ENCODE results near the gene CACNA1C.

Gene CACNA1C

DNA sequence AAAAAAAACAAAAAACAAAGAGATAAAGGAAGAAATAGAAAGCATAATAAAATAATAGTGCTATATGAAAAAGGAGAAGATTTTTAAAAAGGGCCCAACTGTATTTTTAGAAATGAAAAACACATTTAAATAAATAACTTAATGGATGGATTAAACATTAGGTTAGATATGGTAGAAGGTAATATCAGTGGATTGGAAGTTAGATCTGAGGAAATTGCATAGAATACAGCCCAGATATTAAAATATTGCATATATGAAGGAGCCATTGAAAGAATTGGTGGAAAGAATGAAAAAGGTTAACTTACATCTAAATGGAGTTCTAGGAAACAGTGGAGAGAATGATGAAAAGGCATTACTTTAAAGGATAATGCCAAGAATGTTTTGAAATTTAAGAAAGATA, 27.8 kb downstream of the CACNA1C start:
- 0 out of 2 replicates have a peak, but pooled peaks cover under 1% of the 10 kb centered on the region for H4K20me1 ChIP-seq (ENCODE audit: insufficient read depth, low read length)
- ATAC-seq (ENCODE audit: insufficient read depth, low read depth) = no peak
- H3K36me3 ChIP-seq (ENCODE audit: insufficient read depth, low read length) = no peaks in the 10 kb centered on the region
- H3K4me2 ChIP-seq (ENCODE audit: insufficient read depth, low read length) = no peak overlapping the region
- H3K27ac ChIP-seq (ENCODE audit: low read length) = no peak overlapping the region
- no peak overlapping the region for H3K9ac ChIP-seq (ENCODE audit: low read depth, low read length)
- no peak overlapping the region for H3K4me3 ChIP-seq (ENCODE audit: low read depth in 1 of 2, low read length in 2 of 2)
- H3K4me1 ChIP-seq (ENCODE audit: insufficient read depth, low read length) = no peaks in the 10 kb centered on the region
- H3K79me2 ChIP-seq (ENCODE audit: insufficient read depth, low read length) = no peaks in the 10 kb centered on the region
- no peaks in the 10 kb centered on the region for H3K9me3 ChIP-seq (ENCODE audit: insufficient read depth, low read length, severe bottlenecking)
- H3K27me3 ChIP-seq (ENCODE audit: insufficient read depth, low read length, poor library complexity) = peaks cover 12% of the 10 kb centered on the region
- no peak for DNase-seq
- no peak overlapping the region for H2AFZ ChIP-seq (ENCODE audit: low read depth, low read length)
- no peak for TF ChIP-seq EZH2 (IDR thresholded peaks at IDR 0.05; ENCODE audit: borderline replicate concordance, low read depth, low read length, severe bottlenecking)
- TF ChIP-seq, protein P1, sequence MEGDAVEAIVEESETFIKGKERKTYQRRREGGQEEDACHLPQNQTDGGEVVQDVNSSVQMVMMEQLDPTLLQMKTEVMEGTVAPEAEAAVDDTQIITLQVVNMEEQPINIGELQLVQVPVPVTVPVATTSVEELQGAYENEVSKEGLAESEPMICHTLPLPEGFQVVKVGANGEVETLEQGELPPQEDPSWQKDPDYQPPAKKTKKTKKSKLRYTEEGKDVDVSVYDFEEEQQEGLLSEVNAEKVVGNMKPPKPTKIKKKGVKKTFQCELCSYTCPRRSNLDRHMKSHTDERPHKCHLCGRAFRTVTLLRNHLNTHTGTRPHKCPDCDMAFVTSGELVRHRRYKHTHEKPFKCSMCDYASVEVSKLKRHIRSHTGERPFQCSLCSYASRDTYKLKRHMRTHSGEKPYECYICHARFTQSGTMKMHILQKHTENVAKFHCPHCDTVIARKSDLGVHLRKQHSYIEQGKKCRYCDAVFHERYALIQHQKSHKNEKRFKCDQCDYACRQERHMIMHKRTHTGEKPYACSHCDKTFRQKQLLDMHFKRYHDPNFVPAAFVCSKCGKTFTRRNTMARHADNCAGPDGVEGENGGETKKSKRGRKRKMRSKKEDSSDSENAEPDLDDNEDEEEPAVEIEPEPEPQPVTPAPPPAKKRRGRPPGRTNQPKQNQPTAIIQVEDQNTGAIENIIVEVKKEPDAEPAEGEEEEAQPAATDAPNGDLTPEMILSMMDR (IDR thresholded peaks at IDR 0.05; ENCODE audit: borderline replicate concordance, extremely low read depth, low read length, poor library complexity, severe bottlenecking) = no peak

- Histone ChIP-seq H3K9me3 (ENCODE audit: insufficient read depth, low read length, severe bottlenecking) (no peaks in the 10 kb centered on the region), H3K36me3 (ENCODE audit: insufficient read depth, low read length) (no peaks in the 10 kb centered on the region), H4K20me1 (ENCODE audit: insufficient read depth, low read length) (peaks cover 4% of the 10 kb centered on the region; the same call in 1 of the 2 replicates), H3K4me1 (ENCODE audit: insufficient read depth, low read length) (no peaks in the 10 kb centered on the region), H3K27me3 (ENCODE audit: insufficient read depth, low read length, poor library complexity) (peaks cover 12% of the 10 kb centered on the region), H3K27ac (ENCODE audit: low read length) (no peak overlapping the region), H3K9ac (ENCODE audit: low read depth, low read length) (no peak overlapping the region), H3K4me2 (ENCODE audit: insufficient read depth, low read length) (no peak overlapping the region), H3K4me3 (ENCODE audit: low read depth in 1 of 2, low read length in 2 of 2) (no peak overlapping the region), H2AFZ (ENCODE audit: low read depth, low read length) (no peak overlapping the region), H3K79me2 (ENCODE audit: insufficient read depth, low read length) (no peaks in the 10 kb centered on the region)
- no peak for TF ChIP-seq EZH2 (IDR thresholded peaks at IDR 0.05; ENCODE audit: borderline replicate concordance, low read depth, low read length, severe bottlenecking)
- TF ChIP-seq, protein P1 (IDR thresholded peaks at IDR 0.05; ENCODE audit: borderline replicate concordance, extremely low read depth, low read length, poor library complexity, severe bottlenecking) = no peak
- ATAC-seq (ENCODE audit: insufficient read depth, low read depth) (no peak), DNase-seq (no peak)
Observed at GRCh38 chr12:2082321-2082720, 29.5 kb downstream of the CACNA1C start.

DNA sequence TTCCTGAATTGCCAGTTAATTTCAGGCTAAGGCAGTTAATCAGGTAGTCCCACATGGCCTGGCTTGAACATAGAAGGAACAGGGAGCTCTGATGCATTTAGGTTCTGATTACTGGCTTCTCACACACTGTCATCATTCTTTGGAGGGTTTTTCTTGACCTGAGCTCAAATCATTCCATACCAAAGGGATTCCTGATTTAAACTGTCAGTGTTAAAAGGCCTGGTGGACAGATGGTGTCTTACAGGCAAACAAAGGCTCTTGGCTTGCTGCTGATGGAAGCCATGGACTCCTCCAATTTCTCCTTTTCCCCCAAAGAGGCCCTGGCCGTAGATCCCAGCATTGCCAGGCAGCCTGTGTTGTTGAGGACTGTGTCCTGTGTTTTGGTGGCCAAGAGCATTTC, 30.2 kb downstream of the CACNA1C start:
- Histone ChIP-seq H3K9me3 (ENCODE audit: insufficient read depth, low read length, severe bottlenecking) (no peaks in the 10 kb centered on the region), H3K27me3 (ENCODE audit: insufficient read depth, low read length, poor library complexity) (peaks cover 12% of the 10 kb centered on the region), H3K79me2 (ENCODE audit: insufficient read depth, low read length) (no peaks in the 10 kb centered on the region), H3K36me3 (ENCODE audit: insufficient read depth, low read length) (no peaks in the 10 kb centered on the region), H3K27ac (ENCODE audit: low read length) (no peak overlapping the region), H3K9ac (ENCODE audit: low read depth, low read length) (no peak overlapping the region), H3K4me3 (ENCODE audit: low read depth in 1 of 2, low read length in 2 of 2) (no peak overlapping the region), H3K4me1 (ENCODE audit: insufficient read depth, low read length) (no peaks in the 10 kb centered on the region), H4K20me1 (ENCODE audit: insufficient read depth, low read length) (peaks cover 4% of the 10 kb centered on the region; the same call in 1 of the 2 replicates), H3K4me2 (ENCODE audit: insufficient read depth, low read length) (no peak overlapping the region), H2AFZ (ENCODE audit: low read depth, low read length) (no peak overlapping the region)
- TF ChIP-seq EZH2 (IDR thresholded peaks at IDR 0.05; ENCODE audit: borderline replicate concordance, low read depth, low read length, severe bottlenecking) = no peak
- TF ChIP-seq, protein P1 (IDR thresholded peaks at IDR 0.05; ENCODE audit: borderline replicate concordance, extremely low read depth, low read length, poor library complexity, severe bottlenecking) = no peak
- no peak for ATAC-seq (ENCODE audit: insufficient read depth, low read depth)
- DNase-seq = no peak

- TF ChIP-seq, protein P1 (IDR thresholded peaks at IDR 0.05; ENCODE audit: borderline replicate concordance, extremely low read depth, low read length, poor library complexity, severe bottlenecking) = no peak
- no peak for TF ChIP-seq EZH2 (IDR thresholded peaks at IDR 0.05; ENCODE audit: borderline replicate concordance, low read depth, low read length, severe bottlenecking)
Observed at GRCh38 chr12:2083561-2083960, 30.8 kb downstream of the CACNA1C start.

More at GRCh38 chr12:2083561-2083960, 30.8 kb downstream of the CACNA1C start:
- DNase-seq (no peak), ATAC-seq (ENCODE audit: insufficient read depth, low read depth) (no peak)
- Histone ChIP-seq H3K27me3 (ENCODE audit: insufficient read depth, low read length, poor library complexity) (peaks cover 12% of the 10 kb centered on the region), H3K4me1 (ENCODE audit: insufficient read depth, low read length) (no peaks in the 10 kb centered on the region), H3K9ac (ENCODE audit: low read depth, low read length) (no peak overlapping the region), H3K9me3 (ENCODE audit: insufficient read depth, low read length, severe bottlenecking) (no peaks in the 10 kb centered on the region), H2AFZ (ENCODE audit: low read depth, low read length) (no peak overlapping the region), H3K36me3 (ENCODE audit: insufficient read depth, low read length) (no peaks in the 10 kb centered on the region), H3K79me2 (ENCODE audit: insufficient read depth, low read length) (no peaks in the 10 kb centered on the region), H4K20me1 (ENCODE audit: insufficient read depth, low read length) (peaks cover 4% of the 10 kb centered on the region; the same call in 1 of the 2 replicates), H3K4me2 (ENCODE audit: insufficient read depth, low read length) (no peak overlapping the region), H3K4me3 (ENCODE audit: low read depth in 1 of 2, low read length in 2 of 2) (no peak overlapping the region), H3K27ac (ENCODE audit: low read length) (no peak overlapping the region)

All from DND-41 (cell line).